ENCODE measurements around the gene ACTN4. TPM values are rescaled to one million over a fixed set of nuclear protein-coding genes. Genes with fewer than 3 reads are reported as not detected.

ACTN4 gene
- total and polyA plus RNA-seq, 2 donors (not counting 1 experiment from before 2014, with no cell fraction given): 108 to 164 TPM

DNA sequence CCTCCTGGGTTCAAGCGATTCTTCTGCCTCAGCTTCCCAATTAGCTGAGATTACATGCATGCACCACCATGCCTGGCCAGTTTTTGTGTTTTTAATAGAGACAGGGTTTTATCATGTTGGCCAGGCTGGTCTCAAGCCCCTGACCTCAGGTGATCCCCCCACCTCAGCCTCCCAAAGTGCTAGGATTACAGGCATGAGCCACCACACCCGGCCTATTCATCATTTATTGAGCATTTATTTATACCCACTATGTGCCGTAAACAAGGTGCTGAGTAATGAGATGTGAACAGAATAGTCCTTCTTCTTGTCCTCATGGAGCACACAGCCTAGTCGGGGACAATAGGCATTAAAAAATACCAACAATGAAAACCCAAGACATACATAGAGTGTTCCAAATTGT lies 25.6 kb downstream of the ACTN4 start:
- no peaks in the 10 kb centered on the region for H3K9me3 ChIP-seq (ENCODE audit: control extremely low read depth in 1 of 3, control insufficient read depth in 2 of 3, insufficient read depth in 1 of 3, low read length in 2 of 3)
- H3K27ac ChIP-seq (ENCODE audit: low read length in 2 of 2): no peak overlapping the region
- H3K4me1 ChIP-seq (ENCODE audit: control insufficient read depth in 2 of 2, insufficient read depth in 2 of 2, low read length in 2 of 2): peaks cover 54 to 70% of the 10 kb centered on the region in 2 donors
- POLR2A ChIA-PET: no interaction called here
- Mint-ChIP-seq H3K27ac (no peak overlapping the region), H3K4me3 (no peak overlapping the region), H3K27me3 (no peaks in the 10 kb centered on the region), H3K4me1 (peaks cover 74% of the 10 kb centered on the region), H3K9me3 (ENCODE audit: insufficient read depth) (no peaks in the 10 kb centered on the region)
- H3K79me2 ChIP-seq (ENCODE audit: control insufficient read depth, insufficient read depth, low read length): peaks cover 95% of the 10 kb centered on the region
- no peak overlapping the region for H2AFZ ChIP-seq (ENCODE audit: insufficient read depth, low read depth, low read length, poor library complexity, severe bottlenecking)
- ATAC-seq (ENCODE audit: low read depth): no peak
- CTCF ChIA-PET: no interaction called here
- H3K27me3 ChIP-seq (replicated peaks in 1 of 4; ENCODE audit: control extremely low read depth in 1 of 4, control insufficient read depth in 3 of 4, insufficient read depth in 4 of 4, low read length in 3 of 4): no peaks in the 10 kb centered on the region
- H3K4me2 ChIP-seq (replicated peaks; ENCODE audit: low read depth, low read length, poor library complexity, severe bottlenecking): no peak overlapping the region
- H3K4me3 ChIP-seq (ENCODE audit: control extremely low read depth in 1 of 5, extremely low read depth in 1 of 5, insufficient read depth in 1 of 5, low read depth in 2 of 5, low read length in 4 of 5): no peak overlapping the region
- no peaks in the 10 kb centered on the region for H3K36me3 ChIP-seq (replicated peaks in 1 of 2; ENCODE audit: control extremely low read depth in 1 of 2, control insufficient read depth in 1 of 2, extremely low read depth in 1 of 2, insufficient read depth in 2 of 2, low read length in 1 of 2)
- TF ChIP-seq EZH2 (IDR thresholded peaks at IDR 0.05; ENCODE audit: borderline replicate concordance, insufficient read depth, low read depth, low read length, poor library complexity, severe bottlenecking): no peak
- TF ChIP-seq, protein P1, sequence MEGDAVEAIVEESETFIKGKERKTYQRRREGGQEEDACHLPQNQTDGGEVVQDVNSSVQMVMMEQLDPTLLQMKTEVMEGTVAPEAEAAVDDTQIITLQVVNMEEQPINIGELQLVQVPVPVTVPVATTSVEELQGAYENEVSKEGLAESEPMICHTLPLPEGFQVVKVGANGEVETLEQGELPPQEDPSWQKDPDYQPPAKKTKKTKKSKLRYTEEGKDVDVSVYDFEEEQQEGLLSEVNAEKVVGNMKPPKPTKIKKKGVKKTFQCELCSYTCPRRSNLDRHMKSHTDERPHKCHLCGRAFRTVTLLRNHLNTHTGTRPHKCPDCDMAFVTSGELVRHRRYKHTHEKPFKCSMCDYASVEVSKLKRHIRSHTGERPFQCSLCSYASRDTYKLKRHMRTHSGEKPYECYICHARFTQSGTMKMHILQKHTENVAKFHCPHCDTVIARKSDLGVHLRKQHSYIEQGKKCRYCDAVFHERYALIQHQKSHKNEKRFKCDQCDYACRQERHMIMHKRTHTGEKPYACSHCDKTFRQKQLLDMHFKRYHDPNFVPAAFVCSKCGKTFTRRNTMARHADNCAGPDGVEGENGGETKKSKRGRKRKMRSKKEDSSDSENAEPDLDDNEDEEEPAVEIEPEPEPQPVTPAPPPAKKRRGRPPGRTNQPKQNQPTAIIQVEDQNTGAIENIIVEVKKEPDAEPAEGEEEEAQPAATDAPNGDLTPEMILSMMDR (IDR thresholded peaks at IDR 0.05): no peak
- no peak for DNase-seq
- WGBS (ENCODE audit: insufficient coverage): no CpG with 5 or more reads among the region's 4 CpGs
- intact Hi-C loops (cut with micrococcal nuclease): no loop called here
- peaks cover 26% of the 10 kb centered on the region for H4K20me1 ChIP-seq (ENCODE audit: control insufficient read depth, insufficient read depth, low read length, poor library complexity, severe bottlenecking)
- no peak overlapping the region for H3K9ac ChIP-seq (ENCODE audit: low read length)

DNA sequence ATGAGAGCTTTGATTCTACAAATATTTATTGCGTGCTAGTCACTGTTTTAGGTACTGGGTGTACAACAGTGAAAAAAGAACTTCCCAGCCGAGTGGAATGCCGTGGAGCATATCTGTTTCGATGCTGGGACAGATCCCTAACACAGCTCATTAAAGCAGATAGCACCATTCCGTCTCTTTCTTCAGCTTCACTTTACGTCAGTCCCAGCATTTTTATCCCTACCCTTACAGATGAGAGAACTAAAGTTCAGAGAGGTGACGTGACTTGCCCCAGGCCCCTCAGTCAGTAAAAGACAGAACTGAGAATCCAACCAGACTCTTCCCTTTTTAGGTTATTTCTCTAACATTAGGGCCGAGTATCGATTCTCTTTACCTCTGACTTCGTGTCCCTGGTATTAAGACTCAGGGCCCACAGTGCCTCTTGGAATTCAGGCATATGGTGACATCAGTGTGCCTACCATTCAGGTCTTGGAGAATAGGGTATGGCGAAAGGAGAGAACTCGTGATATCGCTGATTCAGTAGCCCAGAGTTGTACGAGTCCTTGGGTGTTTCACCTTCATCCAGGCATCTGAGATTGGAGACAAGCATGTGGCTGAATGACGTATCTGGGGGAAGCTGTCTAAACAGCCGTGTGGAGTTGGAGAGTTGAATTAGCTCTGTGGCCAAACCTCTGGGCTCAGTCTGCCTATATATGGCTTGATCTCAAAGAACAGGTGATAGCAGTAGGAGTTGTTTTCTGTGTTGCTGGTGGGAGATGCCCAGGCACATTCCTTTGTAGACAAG lies 27.1 kb downstream of the ACTN4 start:
- Mint-ChIP-seq H3K27ac (peak overlapping the region; percentile 42), H3K4me3 (no peak overlapping the region), H3K9me3 (ENCODE audit: insufficient read depth) (no peaks in the 10 kb centered on the region), H3K4me1 (peaks cover 73% of the 10 kb centered on the region), H3K27me3 (no peaks in the 10 kb centered on the region)
- ATAC-seq (ENCODE audit: low read depth) (no peak), DNase-seq (no peak)
- Histone ChIP-seq H3K79me2 (ENCODE audit: control insufficient read depth, insufficient read depth, low read length) (peaks cover 95% of the 10 kb centered on the region), H2AFZ (ENCODE audit: insufficient read depth, low read depth, low read length, poor library complexity, severe bottlenecking) (no peak overlapping the region), H3K4me2 (replicated peaks; ENCODE audit: low read depth, low read length, poor library complexity, severe bottlenecking) (no peak overlapping the region), H3K9me3 (ENCODE audit: control extremely low read depth in 1 of 3, control insufficient read depth in 2 of 3, insufficient read depth in 1 of 3, low read length in 2 of 3) (no peaks in the 10 kb centered on the region), H3K27ac (ENCODE audit: low read length in 2 of 2) (peak overlapping the region in 1 of 2 donors; percentile 1), H3K4me3 (ENCODE audit: control extremely low read depth in 1 of 5, extremely low read depth in 1 of 5, insufficient read depth in 1 of 5, low read depth in 2 of 5, low read length in 4 of 5) (no peak overlapping the region), H3K36me3 (replicated peaks in 1 of 2; ENCODE audit: control extremely low read depth in 1 of 2, control insufficient read depth in 1 of 2, extremely low read depth in 1 of 2, insufficient read depth in 2 of 2, low read length in 1 of 2) (peaks cover 0 to 3% of the 10 kb centered on the region in 2 experiments), H3K9ac (ENCODE audit: low read length) (no peak overlapping the region), H3K27me3 (replicated peaks in 1 of 4; ENCODE audit: control extremely low read depth in 1 of 4, control insufficient read depth in 3 of 4, insufficient read depth in 4 of 4, low read length in 3 of 4) (no peaks in the 10 kb centered on the region), H3K4me1 (ENCODE audit: control insufficient read depth in 2 of 2, insufficient read depth in 2 of 2, low read length in 2 of 2) (peaks cover 50 to 69% of the 10 kb centered on the region in 2 donors), H4K20me1 (ENCODE audit: control insufficient read depth, insufficient read depth, low read length, poor library complexity, severe bottlenecking) (peaks cover 41% of the 10 kb centered on the region)
- TF ChIP-seq EZH2 (IDR thresholded peaks at IDR 0.05; ENCODE audit: borderline replicate concordance, insufficient read depth, low read depth, low read length, poor library complexity, severe bottlenecking): no peak
- TF ChIP-seq, protein P1 (IDR thresholded peaks at IDR 0.05): no peak
- intact Hi-C loops (cut with micrococcal nuclease): no loop called here
- ChIA-PET POLR2A (no interaction called here), CTCF (no interaction called here)
- WGBS (ENCODE audit: insufficient coverage): over 99% methylated on average over 15 of the region's 16 CpGs

All from B cell (primary cell).